K562 (cell line): ENCODE data around the gene NUTF2. TPM values are rescaled to one million over a fixed set of nuclear protein-coding genes. Genes with fewer than 3 reads are reported as not detected.

Experiments used
- ATAC-seq: fragments of 200-7000 bp; cut with Tn5 transposase; 3 replicates; pipeline ENCODE4 v1.9.1; 2020; ENCODE audit warnings: moderate library complexity
- BruUV-seq: library from RNA; stranded (reverse); fragments of 400-500 nt; replicated peaks from 2 replicates; lab custom pipeline; 2021; lab: Mats Ljungman, UMichigan
- CTCF ChIA-PET: fragments of 300-600 bp; formaldehyde crosslinking; extraction: SDS; loops from one replicate; lab custom pipeline; 2021; ENCODE audit warnings: low intra/inter-chr PET ratio; lab: Yijun Ruan, JAX
- POLR2A ChIA-PET: fragments of 300-600, 350-650 bp; sonication (Branson Sonifier 250); formaldehyde crosslinking; extraction: SDS; loops from one replicate; lab custom pipeline; 2021; ENCODE audit warnings: antibody characterized with exemption, inconsistent platforms; lab: Yijun Ruan, JAX
- DNase-seq, 4 experiments: peaks; one replicate each; pipeline versions ENCODE4 v3.0.0 to v3.0.0-alpha.2; 2011 to 2018; ENCODE audit warnings: low spot score in 3 of 4, mixed read lengths in 3 of 4; ENCODE audit errors: extremely low read depth in 1 of 4
- FAIRE-seq: peaks from 2 replicates; lab custom pipeline; 2011; peaks lifted over from hg19 to GRCh38; lab: Jason Lieb, UNC
- H2AFZ ChIP-seq: 2 replicates; pipeline ENCODE4 v1.6.0; 2011; ENCODE audit warnings: low read depth, low read length, control low read depth, inconsistent platforms
- H3K27ac ChIP-seq: fragments of 200-600 bp; 3 replicates; pipeline ENCODE4 v1.8.0; 2011; ENCODE audit warnings: low read depth, mild to moderate bottlenecking, control low read depth, inconsistent platforms, low read length, moderate library complexity, mixed read lengths; ENCODE audit errors: extremely low read depth
- H3K27me3 ChIP-seq, 2 experiments: fragments of 300-600 bp in 1 of 2; 2 replicates in 1 of 2; 3 replicates in 1 of 2; pipeline versions ENCODE4 v1.6.0 to v1.8.0; 2011; ENCODE audit warnings: inconsistent platforms in 2 of 2, low read length in 2 of 2, mild to moderate bottlenecking in 1 of 2, mixed read lengths in 1 of 2, moderate library complexity in 1 of 2; ENCODE audit not compliant: control insufficient read depth in 2 of 2, insufficient read depth in 2 of 2
- H3K36me3 ChIP-seq: fragments of 300-600 bp; 3 replicates; pipeline ENCODE4 v1.8.0; 2011; ENCODE audit warnings: mild to moderate bottlenecking, low read length, inconsistent platforms; ENCODE audit not compliant: control insufficient read depth, insufficient read depth
- H3K4me1 ChIP-seq, 2 experiments: fragments of 200-600 bp in 1 of 2; replicated peaks in 1 of 2; 2 replicates in 1 of 2; 3 replicates in 1 of 2; pipeline versions ENCODE4 v1.5.1 to v1.8.0; 2011; ENCODE audit warnings: inconsistent platforms in 2 of 2, low read length in 2 of 2, mild to moderate bottlenecking in 1 of 2, mixed read lengths in 1 of 2, moderate library complexity in 1 of 2; ENCODE audit not compliant: control insufficient read depth in 2 of 2, insufficient read depth in 2 of 2
- H3K4me2 ChIP-seq: 2 replicates; pipeline ENCODE4 v1.6.1; 2011; ENCODE audit warnings: low read length, control low read depth, inconsistent platforms, mixed read lengths; ENCODE audit not compliant: insufficient read depth
- H3K4me3 ChIP-seq: fragments of 200-600 bp; sonication (generic), shearing (Covaris generic); 2 replicates; pipeline ENCODE4 v1.5.1; 2016; ENCODE audit warnings: control low read depth, inconsistent platforms
- H3K79me2 ChIP-seq: fragments of 200-600 bp; 3 replicates; pipeline ENCODE4 v1.8.0; 2011; ENCODE audit warnings: low read length, inconsistent platforms; ENCODE audit not compliant: control insufficient read depth, insufficient read depth
- H3K9ac ChIP-seq, 2 experiments: 2 replicates each; pipeline versions ENCODE4 v1.6.0 to v1.6.1; 2011; ENCODE audit warnings: low read depth in 2 of 2, low read length in 2 of 2, control low read depth in 1 of 2, inconsistent platforms in 1 of 2, mild to moderate bottlenecking in 1 of 2, mixed read lengths in 1 of 2; ENCODE audit not compliant: insufficient read depth in 1 of 2
- H3K9me1 ChIP-seq: one replicate; pipeline ENCODE4 v1.6.0; 2011; ENCODE audit warnings: inconsistent platforms, mild to moderate bottlenecking, low read length, moderate library complexity; ENCODE audit not compliant: control insufficient read depth, insufficient read depth
- H3K9me3 ChIP-seq: replicated peaks from 2 replicates; pipeline ENCODE4 v1.5.1; 2011; ENCODE audit warnings: low read depth, low read length, inconsistent platforms; ENCODE audit not compliant: control insufficient read depth, insufficient read depth
- H4K20me1 ChIP-seq: replicated peaks from 2 replicates; pipeline ENCODE4 v1.6.1; 2011; ENCODE audit warnings: low read length, inconsistent platforms, mixed read lengths; ENCODE audit not compliant: control insufficient read depth, insufficient read depth
- ARID1B ChIP-seq: fragments of 450-650 bp; IDR thresholded peaks from 2 replicates; pipeline ENCODE4 v1.6.1; 2016; ENCODE audit warnings: antibody characterized with exemption, mild to moderate bottlenecking, inconsistent platforms
- C11orf30 ChIP-seq: fragments of 450-650 bp; IDR thresholded peaks from 2 replicates; pipeline ENCODE4 v1.6.1; 2016; ENCODE audit warnings: low read depth, mild to moderate bottlenecking
- MBD2 ChIP-seq: sonication (generic); IDR thresholded peaks from 2 replicates; pipeline ENCODE4 v1.6.1; 2016; ENCODE audit warnings: low read depth, borderline replicate concordance
- NFE2 ChIP-seq: IDR thresholded peaks from 2 replicates; pipeline ENCODE4 v1.6.1; 2014; ENCODE audit warnings: antibody characterized with exemption, low read depth
- RCOR1 ChIP-seq, 2 experiments: IDR thresholded peaks; 2 replicates each; pipeline ENCODE4 v1.6.1; 2012; ENCODE audit warnings: low read depth in 2 of 2, low read length in 2 of 2, borderline replicate concordance in 1 of 2, improper control_type of control experiment in 1 of 2
- TCFL5 ChIP-seq: fragments of 250-450 bp; sonication (Bioruptor Pico); conservative IDR thresholded peaks from 2 replicates; pipeline ENCODE4 v1.6.1; 2021; ENCODE audit warnings: mild to moderate bottlenecking, moderate library complexity, matching md5 sums
- THAP12 ChIP-seq: fragments of 250-450 bp; sonication (Bioruptor Pico); IDR thresholded peaks from 2 replicates; pipeline ENCODE4 v1.9.0; 2021; ENCODE audit warnings: mild to moderate bottlenecking, inconsistent platforms
- XRCC4 ChIP-seq: IDR thresholded peaks from one replicate; pipeline ENCODE4 v1.6.1; 2011; ENCODE audit not compliant: insufficient read depth, insufficient read length; ENCODE audit errors: extremely low read depth
- ZMIZ1 ChIP-seq, 2 experiments: fragments of 150-350 bp in 1 of 2; IDR thresholded peaks; 2 replicates each; pipeline ENCODE4 v1.6.1; 2012 to 2016; ENCODE audit warnings: low read depth in 2 of 2, low read length in 2 of 2, mild to moderate bottlenecking in 1 of 2, moderate library complexity in 1 of 2
- ZNF316 ChIP-seq: fragments of 450-650 bp; IDR thresholded peaks from 2 replicates; pipeline ENCODE4 v1.6.1; 2016
- ZNF408 ChIP-seq: fragments of 250-450 bp; sonication (Bioruptor Pico); IDR thresholded peaks from 2 replicates; pipeline ENCODE4 v1.4.0; 2020; ENCODE audit warnings: low read depth, mild to moderate bottlenecking, moderate library complexity
- ZNF592 ChIP-seq: fragments of 450-650 bp; IDR thresholded peaks from 2 replicates; pipeline ENCODE4 v1.6.1; 2017; ENCODE audit warnings: antibody characterized with exemption, mild to moderate bottlenecking
- ZNF668 ChIP-seq: fragments of 250-450 bp; sonication (Bioruptor Pico); IDR thresholded peaks from 2 replicates; pipeline ENCODE4 v1.8.0; 2022; ENCODE audit warnings: mild to moderate bottlenecking, inconsistent platforms
- WGBS: fragments of 100-300 bp; shearing (Covaris generic); methylation state at CpG from one replicate; pipeline ENCODE4 v1.1.6; 2016; ENCODE audit warnings: low coverage, mixed read lengths; ENCODE audit not compliant: insufficient coverage; ENCODE audit errors: missing lambda C conversion rate; 5-methylcytosine and 5-hydroxymethylcytosine counted together
- in situ Hi-C: fragments of 300-500 bp; cut with MboI; formaldehyde crosslinking; loops from 4 replicates; pipeline ENCODE4 v1.15.0; 2018; ENCODE audit warnings: inconsistent platforms, mixed read lengths
- intact Hi-C: fragments of 100-400 bp; cut with micrococcal nuclease; formaldehyde crosslinking; loops from 2 replicates; pipeline ENCODE4 v1.14.2; 2022
- polyA plus RNA-seq, 8 experiments: library from polyadenylated mRNA; depleted of rRNA in 4 of 8; stranded (reverse) in 5 of 8; unstranded in 3 of 8; fragments of >200 nt; fragmentation: Nextera tagmentation in 2 of 8; fragmentation: Illumina TruSeq in 1 of 8; extraction: Ambion mirVana in 2 of 8; extraction: Trizol in 1 of 8; gene quantifications; 2 replicates each; pipeline versions ENCODE4 v1.2.1 to v1.2.3, GENCODE V29; 2011 to 2014; ENCODE audit warnings: inconsistent platforms in 1 of 8, missing spikeins in 1 of 8
- total RNA-seq, 7 experiments: library from RNA; depleted of rRNA in 6 of 7; stranded (reverse); fragments of >200 nt in 6 of 7; fragmentation: Illumina TruSeq in 2 of 7; extraction: Trizol in 2 of 7; gene quantifications; 2 replicates each; pipeline versions ENCODE4 v1.2.1 to v1.2.3, GENCODE V29; 2011 to 2021; ENCODE audit warnings: low replicate concordance in 1 of 7

The NUTF2 gene
- total and polyA plus RNA-seq, 9 of the 15 experiments (the other 6 are each of a cell fraction or from before 2014, with no cell fraction given): 106 to 248 (median 147) TPM

- H3K9ac ChIP-seq: no peak overlapping the region
- no peaks in the 10 kb centered on the region for H3K9me1 ChIP-seq
- peaks cover 7% of the 10 kb centered on the region for H4K20me1 ChIP-seq
- H3K27ac ChIP-seq: no peak overlapping the region
- peaks cover 34% of the 10 kb centered on the region for H3K79me2 ChIP-seq
- no peaks in the 10 kb centered on the region for H3K9me3 ChIP-seq
- no peak for DNase-seq
- no peaks in the 10 kb centered on the region for H3K27me3 ChIP-seq
- H3K4me2 ChIP-seq: no peak overlapping the region
- POLR2A ChIA-PET: interaction anchor here (0.7 to 2.1 kb wide), 7 partner anchors 9 to 26 kb away, joined by 3 to 10 read pairs (median 4); partner anchors contain the start of gene NRN1L
- in situ Hi-C loops: no loop called here
- H3K36me3 ChIP-seq: peaks cover 79% of the 10 kb centered on the region; the same call in 2 of the 3 replicates
- CTCF ChIA-PET: no interaction called here
- H3K4me3 ChIP-seq: no peak overlapping the region
- WGBS: 56% methylated on average over 3 of the region's 3 CpGs
- no peak for FAIRE-seq
- no TSS peak for BruUV-seq
- intact Hi-C loops: no loop called here
- H2AFZ ChIP-seq: no peak overlapping the region
- ATAC-seq: no peak
- H3K4me1 ChIP-seq: peaks cover 21% of the 10 kb centered on the region in 2 experiments; a peak in 4 of 5 replicates
- no peak for TF ChIP-seq RCOR1 (IDR thresholded peaks at IDR 0.05; ENCODE audit: borderline replicate concordance in 1 of 2, low read depth in 2 of 2, low read length in 2 of 2)
- TF ChIP-seq THAP12: no peak
- no peak for TF ChIP-seq XRCC4
- TF ChIP-seq ZNF316: peak; percentile 40; the same call in 1 of the 2 replicates
- peak; percentile 24; the same call in 1 of the 2 replicates for TF ChIP-seq C11orf30
- no peak for TF ChIP-seq ZNF668 (CRISPR knock-in tag)
- TF ChIP-seq MBD2: no peak
- TF ChIP-seq ZNF408 (CRISPR knock-in tag): no peak
- no peak for TF ChIP-seq ARID1B
- no peak for TF ChIP-seq NFE2
- no peak for TF ChIP-seq TCFL5 (CRISPR knock-in tag)
- TF ChIP-seq ZNF592: no peak
- TF ChIP-seq ZMIZ1 (IDR thresholded peaks at IDR 0.05; ENCODE audit: low read depth in 2 of 2, low read length in 2 of 2): no peak
Observed at GRCh38 chr16:67871256-67871655, 24.5 kb downstream of the NUTF2 start.
